Measurements from ENCODE around the gene ASAP3. TPM values are rescaled to one million over a fixed set of nuclear protein-coding genes. Genes with fewer than 3 reads are reported as not detected.

The ASAP3 gene
- total and polyA plus RNA-seq, 12 donors, result 15.5 to 58.4 (median 30.4) TPM

GRCh38 chr1:23423415-23424292, 60.3 kb downstream of the ASAP3 start:
- ATAC-seq (peak; percentile 12 to 64 (median 31)), DNase-seq (peak in 1 of 2 donors; percentile 45)
- Histone ChIP-seq H3K27ac (peak overlapping the region in 9 of 10 donors; percentile 65 to 92 (median 88)), H3K4me1 (peaks cover 10 to 51% (median 39%) of the 10 kb centered on the region in 9 donors), H3K27me3 (peaks cover 0 to 36% (median 0%) of the 10 kb centered on the region in 7 donors), H3K36me3 (peaks cover 0 to 10% (median 0%) of the 10 kb centered on the region in 9 donors), H3K4me3 (peak overlapping the region; percentile 54 to 88 (median 72)), H3K9me3 (no peaks in the 10 kb centered on the region)
- 5 to 6% methylated on average over 41 to 46 of the region's 46 CpGs for WGBS, 2 donors
- TF ChIP-seq CTCF (IDR thresholded peaks at IDR 0.05), result no peak
- intact Hi-C loops (cut with DNase I), result loop anchor here in 2 of 10 donors (5.0 kb wide), 1 partner anchor 59 kb away; the partner anchor contains the start of gene ASAP3 (in 2 of the 2)

- Histone ChIP-seq H3K4me3 (peak overlapping the region in 7 of 10 donors; percentile 54 to 88 (median 74)), H3K36me3 (peaks cover 0 to 3% (median 0%) of the 10 kb centered on the region in 9 donors), H3K27ac (peak overlapping the region in 9 of 10 donors; percentile 65 to 92 (median 88)), H3K4me1 (peaks cover 10 to 54% (median 39%) of the 10 kb centered on the region in 9 donors), H3K27me3 (peaks cover 0 to 34% (median 0%) of the 10 kb centered on the region in 7 donors), H3K9me3 (no peaks in the 10 kb centered on the region)
- DNase-seq, result no peak
- WGBS, 2 donors, result 46 to 51% methylated on average over 6 of the region's 6 CpGs
- ATAC-seq, result peak in 3 of 8 donors; percentile 3 to 13 (median 3)
- intact Hi-C loops (cut with DNase I), result loop anchor here in 2 of 10 donors (5.0 kb wide), 1 partner anchor 59 kb away; the partner anchor contains the start of gene ASAP3 (in 2 of the 2)
- no peak for TF ChIP-seq CTCF (IDR thresholded peaks at IDR 0.05)
Measured at GRCh38 chr1:23422941-23423340, 61.0 kb downstream of the ASAP3 start.

DNA sequence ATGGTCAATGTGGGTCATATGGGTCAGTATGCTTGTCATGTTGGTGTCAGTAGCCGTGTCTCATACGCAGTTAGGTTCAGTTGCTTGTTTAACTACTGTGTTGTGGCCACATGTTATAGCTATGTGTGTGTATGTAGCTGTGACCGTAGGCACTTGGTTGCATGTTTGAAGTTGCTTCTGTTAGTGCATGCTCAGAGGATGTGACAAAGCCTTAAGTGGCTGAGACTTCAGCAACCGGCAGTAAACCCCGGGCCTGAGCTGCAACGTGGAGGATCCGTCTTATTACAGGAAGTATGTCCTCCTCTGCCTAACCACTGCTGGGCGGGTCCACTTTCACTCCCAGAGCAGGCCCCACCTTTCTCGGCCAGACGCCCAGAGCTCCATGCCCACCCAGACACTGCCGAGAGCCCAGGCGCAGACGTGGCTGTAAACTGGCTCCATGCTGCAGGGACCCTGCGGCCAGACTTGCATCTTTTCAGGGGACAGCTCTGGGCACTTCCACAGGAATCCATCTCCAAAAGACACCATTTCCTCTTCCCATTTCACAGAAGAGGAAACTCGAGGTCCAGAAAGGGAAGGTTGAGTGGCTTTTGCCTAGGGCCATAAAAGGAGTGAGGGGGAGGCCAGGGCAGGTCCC, 61.6 kb downstream of the ASAP3 start:
- H3K4me1 ChIP-seq, result peaks cover 10 to 60% (median 39%) of the 10 kb centered on the region in 9 donors
- intact Hi-C loops (cut with DNase I), result loop anchor here in 2 of 10 donors (5.0 kb wide), 1 partner anchor 60 kb away; the partner anchor contains the start of gene ASAP3 (in 2 of the 2)
- peaks cover 0 to 4% (median 0%) of the 10 kb centered on the region in 9 donors for H3K36me3 ChIP-seq
- peak overlapping the region; percentile 8 to 92 (median 88) for H3K27ac ChIP-seq
- H3K9me3 ChIP-seq, result no peaks in the 10 kb centered on the region
- DNase-seq, result peak; percentile 78 to 80
- WGBS, 2 donors, result 6 to 10% methylated on average over 15 of the region's 15 CpGs
- H3K27me3 ChIP-seq, result peaks cover 0 to 34% (median 0%) of the 10 kb centered on the region in 7 donors
- peak overlapping the region in 6 of 10 donors; percentile 8 to 80 (median 22) for H3K4me3 ChIP-seq
- peak; percentile 31 to 72 (median 58) for ATAC-seq
- no peak for TF ChIP-seq CTCF (IDR thresholded peaks at IDR 0.05)

Measured in heart right ventricle (tissue), 16 donors.